SU-DHL-6 (cell line): Measurements from ENCODE around the gene WAC.

Experiments used
- EZH2phosphoT487 ChIP-seq: fragments of 200-600 bp; sonication (generic), shearing (Covaris generic); conservative IDR thresholded peaks from 2 replicates; pipeline ENCODE4 v1.6.1; 2018; ENCODE audit warnings: mild to moderate bottlenecking, antibody characterized with exemption, low read length, moderate library complexity, mixed read lengths
- TF ChIP-seq, protein P1 (sequence below): fragments of 200-600 bp; sonication (generic); IDR thresholded peaks from one replicate; pipeline ENCODE4 v1.5.1; 2017; ENCODE audit warnings: antibody characterized with exemption, mild to moderate bottlenecking, low read length, moderate library complexity; ENCODE audit not compliant: insufficient read depth, poor library complexity, severe bottlenecking

DNA sequence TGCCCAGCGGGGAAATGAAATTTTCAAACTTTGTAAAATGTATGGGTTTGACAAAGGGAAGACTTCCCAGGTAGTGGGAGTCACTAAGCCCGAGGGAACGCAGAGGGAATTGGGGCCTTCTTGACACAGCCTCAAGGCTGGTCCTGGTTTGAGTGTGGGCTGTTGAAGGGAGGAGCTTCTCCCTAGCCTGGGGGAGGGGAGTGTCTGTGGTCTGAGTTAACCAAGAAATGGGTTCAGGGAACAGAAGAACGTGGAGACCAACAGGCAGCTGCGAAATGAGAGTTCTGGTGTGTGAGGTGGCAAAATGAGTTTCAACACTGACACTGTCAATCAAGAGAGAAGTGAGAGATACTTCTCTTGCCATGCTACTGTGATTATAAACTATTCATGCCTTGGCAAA lies 111.7 kb downstream of the WAC start:
- TF ChIP-seq, protein P1, sequence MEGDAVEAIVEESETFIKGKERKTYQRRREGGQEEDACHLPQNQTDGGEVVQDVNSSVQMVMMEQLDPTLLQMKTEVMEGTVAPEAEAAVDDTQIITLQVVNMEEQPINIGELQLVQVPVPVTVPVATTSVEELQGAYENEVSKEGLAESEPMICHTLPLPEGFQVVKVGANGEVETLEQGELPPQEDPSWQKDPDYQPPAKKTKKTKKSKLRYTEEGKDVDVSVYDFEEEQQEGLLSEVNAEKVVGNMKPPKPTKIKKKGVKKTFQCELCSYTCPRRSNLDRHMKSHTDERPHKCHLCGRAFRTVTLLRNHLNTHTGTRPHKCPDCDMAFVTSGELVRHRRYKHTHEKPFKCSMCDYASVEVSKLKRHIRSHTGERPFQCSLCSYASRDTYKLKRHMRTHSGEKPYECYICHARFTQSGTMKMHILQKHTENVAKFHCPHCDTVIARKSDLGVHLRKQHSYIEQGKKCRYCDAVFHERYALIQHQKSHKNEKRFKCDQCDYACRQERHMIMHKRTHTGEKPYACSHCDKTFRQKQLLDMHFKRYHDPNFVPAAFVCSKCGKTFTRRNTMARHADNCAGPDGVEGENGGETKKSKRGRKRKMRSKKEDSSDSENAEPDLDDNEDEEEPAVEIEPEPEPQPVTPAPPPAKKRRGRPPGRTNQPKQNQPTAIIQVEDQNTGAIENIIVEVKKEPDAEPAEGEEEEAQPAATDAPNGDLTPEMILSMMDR = no peak
- TF ChIP-seq EZH2phosphoT487 = no peak
